Upper lobe of left lung (tissue), 4 donors: Measurements from ENCODE around the gene KCTD7.
"Not testable (repeated sequence)": the region's sequence is repeated elsewhere in the genome, so short reads cannot be mapped to it uniquely, and the experiment has no call there.

Experiments
- CTCF ChIP-seq, 6 experiments: fragments of 450-650 bp in 4 of 6; fragments of 200-600 bp in 2 of 6; sonication (generic) in 2 of 6; IDR thresholded peaks; one replicate each; pipeline ENCODE4 v1.5.1; 2016 to 2019; ENCODE audit warnings: antibody characterized with exemption in 6 of 6
- EP300 ChIP-seq, 4 donors: sonication (generic); formaldehyde crosslinking; IDR thresholded peaks; one replicate each; pipeline ENCODE4 v1.5.1; 2017; ENCODE audit warnings: antibody characterized with exemption in 4 of 4, control low read depth in 2 of 4
- POLR2A ChIP-seq, 4 donors: fragments of 450-650 bp; IDR thresholded peaks; one replicate each; pipeline ENCODE4 v1.5.1; 2016 to 2017; ENCODE audit warnings: antibody characterized with exemption in 4 of 4, mild to moderate bottlenecking in 2 of 4
- POLR2AphosphoS5 ChIP-seq, 2 donors: sonication (generic); formaldehyde crosslinking; IDR thresholded peaks; one replicate each; pipeline ENCODE4 v1.5.1; 2017; ENCODE audit warnings: antibody characterized with exemption in 2 of 2

- TF ChIP-seq EP300, CTCF, POLR2AphosphoS5, POLR2A (IDR thresholded peaks at IDR 0.05): not testable (repeated sequence)
Measured at GRCh38 chr7:66588856-66589570, 39.7 kb upstream of the KCTD7 start.
